Neuronal stem cell (in vitro differentiated cells): ENCODE data around the gene CTPS1. TPM values are rescaled to one million over a fixed set of nuclear protein-coding genes. Genes with fewer than 3 reads are reported as not detected.

Experiments used
- DNase-seq: peaks from one replicate; pipeline ENCODE4 v3.0.0-alpha.2; 2013; ENCODE audit warnings: low spot score
- H2AFZ ChIP-seq: one replicate; pipeline ENCODE4 v1.6.1; 2013; ENCODE audit warnings: mild to moderate bottlenecking, low read length, inconsistent platforms
- H2AK5ac ChIP-seq: 2 replicates; pipeline ENCODE4 v1.6.1; 2013; ENCODE audit warnings: low read depth, mild to moderate bottlenecking, inconsistent platforms, low read length, moderate library complexity, mixed read lengths
- H2BK120ac ChIP-seq: 2 replicates; pipeline ENCODE4 v1.6.1; 2013; ENCODE audit warnings: low read depth, mild to moderate bottlenecking, inconsistent platforms, low read length, moderate library complexity, mixed read lengths
- H2BK12ac ChIP-seq: one replicate; pipeline ENCODE4 v1.6.1; 2013; ENCODE audit warnings: low read length, inconsistent platforms
- H2BK15ac ChIP-seq: 2 replicates; pipeline ENCODE4 v1.6.1; 2013; ENCODE audit warnings: mild to moderate bottlenecking, low read length, inconsistent platforms, mixed read lengths
- H2BK5ac ChIP-seq: one replicate; pipeline ENCODE4 v1.6.1; 2013; ENCODE audit warnings: inconsistent platforms, mild to moderate bottlenecking, low read length, moderate library complexity
- H3K14ac ChIP-seq: one replicate; pipeline ENCODE4 v1.6.1; 2013; ENCODE audit warnings: low read length, inconsistent platforms
- H3K18ac ChIP-seq: 2 replicates; pipeline ENCODE4 v1.6.1; 2013; ENCODE audit warnings: low read length, inconsistent platforms
- H3K23ac ChIP-seq: 2 replicates; pipeline ENCODE4 v1.6.1; 2013; ENCODE audit warnings: low read depth, mild to moderate bottlenecking, mixed read lengths, low read length, inconsistent platforms; ENCODE audit not compliant: poor library complexity
- H3K27ac ChIP-seq: replicated peaks from 3 replicates; pipeline ENCODE4 v1.5.1; 2013; ENCODE audit warnings: low read length, inconsistent platforms
- H3K27me3 ChIP-seq, 3 experiments: 2 replicates each; pipeline ENCODE4 v1.6.1; 2013; ENCODE audit warnings: low read length in 3 of 3, mild to moderate bottlenecking in 2 of 3, inconsistent platforms in 1 of 3, low read depth in 1 of 3, mixed read lengths in 1 of 3, moderate library complexity in 1 of 3; ENCODE audit not compliant: control insufficient read depth in 3 of 3, insufficient read depth in 3 of 3
- H3K36me3 ChIP-seq, 2 donors: replicated peaks in 1 of 2; 2 replicates each; pipeline ENCODE4 v1.6.1; 2013; ENCODE audit warnings: low read length in 2 of 2; ENCODE audit not compliant: control insufficient read depth in 2 of 2, insufficient read depth in 2 of 2
- H3K4ac ChIP-seq: 2 replicates; pipeline ENCODE4 v1.6.1; 2013; ENCODE audit warnings: inconsistent platforms, mild to moderate bottlenecking, low read length, moderate library complexity
- H3K4me1 ChIP-seq, 2 donors: 1 replicate in 1 of 2; 2 replicates in 1 of 2; pipeline ENCODE4 v1.6.1; 2013; ENCODE audit warnings: low read length in 2 of 2, low read depth in 1 of 2; ENCODE audit not compliant: control insufficient read depth in 2 of 2, insufficient read depth in 1 of 2
- H3K4me2 ChIP-seq: one replicate; pipeline ENCODE4 v1.6.1; 2013; ENCODE audit warnings: mild to moderate bottlenecking, low read length, inconsistent platforms; ENCODE audit not compliant: insufficient read depth, poor library complexity, severe bottlenecking
- H3K4me3 ChIP-seq, 2 donors: 2 replicates each; pipeline ENCODE4 v1.5.1; 2013; ENCODE audit warnings: low read length in 2 of 2, mild to moderate bottlenecking in 2 of 2, inconsistent platforms in 1 of 2, moderate library complexity in 1 of 2
- H3K79me1 ChIP-seq: one replicate; pipeline ENCODE4 v1.6.1; 2013; ENCODE audit warnings: low read depth, mild to moderate bottlenecking, inconsistent platforms, low read length, moderate library complexity
- H3K9ac ChIP-seq: one replicate; pipeline ENCODE4 v1.6.1; 2013; ENCODE audit warnings: mild to moderate bottlenecking, low read depth, low read length, inconsistent platforms; ENCODE audit not compliant: poor library complexity
- H3K9me3 ChIP-seq, 2 donors: replicated peaks in 1 of 2; 2 replicates each; pipeline versions ENCODE3 to v1.6.1; 2013; ENCODE audit warnings: low read length in 2 of 2, mild to moderate bottlenecking in 2 of 2, inconsistent platforms in 1 of 2, low read depth in 1 of 2, mixed read lengths in 1 of 2, moderate library complexity in 1 of 2; ENCODE audit not compliant: control insufficient read depth in 2 of 2, insufficient read depth in 1 of 2
- H4K8ac ChIP-seq: one replicate; pipeline ENCODE4 v1.6.1; 2013; ENCODE audit warnings: low read depth, mild to moderate bottlenecking, inconsistent platforms, low read length, moderate library complexity
- H4K91ac ChIP-seq: one replicate; pipeline ENCODE4 v1.6.1; 2013; ENCODE audit warnings: low read length, low read depth, mild to moderate bottlenecking, inconsistent platforms; ENCODE audit not compliant: poor library complexity
- WGBS, 2 donors: extraction: QIAGEN DNeasy Blood & Tissue Kit; methylation state at CpG; one replicate each; pipeline ENCODE4 v1.1.7; 2013; ENCODE audit warnings: missing lambda C conversion rate in 2 of 2, mixed read lengths in 1 of 2; ENCODE audit not compliant: insufficient read length in 2 of 2, insufficient replicate concordance in 1 of 2; ENCODE audit errors: extremely low coverage in 2 of 2; 5-methylcytosine and 5-hydroxymethylcytosine counted together
- polyA plus RNA-seq, 2 experiments: library from polyadenylated mRNA; stranded (reverse); fragments of 200-250 nt; gene quantifications; one replicate each; pipeline ENCODE4 v1.2.3, GENCODE V29; 2013

Gene CTPS1
- polyA plus RNA-seq (2013, experiment 1 of 2): 53.2 TPM
- polyA plus RNA-seq (2013, experiment 2 of 2): 53.4 TPM

- peak within 1 kb of the TSS; percentile 39 for H3K14ac ChIP-seq
These were observed at the start of gene CTPS1 for GRCh38 chr1:40979241-40980067. CTPS1 (plus strand) TSS chr1:40979696; CDS start chr1:40983291, 3,595 bp downstream.

GRCh38 chr1:40930174-40930964, 49.1 kb upstream of the CTPS1 start:
- Histone ChIP-seq H4K91ac (no peak overlapping the region), H3K18ac (no peak overlapping the region), H3K14ac (no peak overlapping the region), H2BK15ac (no peak overlapping the region), H3K4me3 (no peak overlapping the region), H3K4me2 (no peak overlapping the region), H4K8ac (no peak overlapping the region), H3K36me3 (no peaks in the 10 kb centered on the region), H2BK120ac (no peak overlapping the region), H2BK12ac (no peak overlapping the region), H3K4ac (no peak overlapping the region), H2AK5ac (no peak overlapping the region), H3K27me3 (peaks cover 0 to 1% (median 0%) of the 10 kb centered on the region in 3 experiments), H3K4me1 (peaks cover 0 to 5% of the 10 kb centered on the region in 2 donors), H3K23ac (no peak overlapping the region), H3K27ac (no peak overlapping the region), H2BK5ac (no peak overlapping the region), H2AFZ (no peak overlapping the region), H3K9me3 (no peaks in the 10 kb centered on the region), H3K9ac (no peak overlapping the region), H3K79me1 (no peaks in the 10 kb centered on the region)
- WGBS, 2 donors: no CpG with 5 or more reads among the region's 8 CpGs
- no peak for DNase-seq

More at GRCh38 chr1:40979241-40980067, at the start of gene CTPS1:
- H2BK5ac ChIP-seq: peak within 1 kb of the TSS; percentile 79
- H2BK120ac ChIP-seq: peak within 1 kb of the TSS; percentile 92
- H3K79me1 ChIP-seq: peaks cover 3% of the 10 kb centered on the region
- no peak within 1 kb of the TSS for H4K91ac ChIP-seq
- peak within 1 kb of the TSS; percentile 95 for H3K9ac ChIP-seq
- peak within 1 kb of the TSS; percentile 97 for H3K18ac ChIP-seq
- H3K36me3 ChIP-seq: peaks cover 5 to 34% of the 10 kb centered on the region in 2 donors
- peak within 1 kb of the TSS; percentile 93 for H2AFZ ChIP-seq
- DNase-seq: peak; percentile 93
- WGBS, 2 donors: no CpG with 5 or more reads among the region's 96 CpGs
- peak within 1 kb of the TSS; percentile 97 for H3K27ac ChIP-seq
- H2BK12ac ChIP-seq: no peak within 1 kb of the TSS
- H3K9me3 ChIP-seq: no peaks in the 10 kb centered on the region
- H2AK5ac ChIP-seq: peak within 1 kb of the TSS; percentile 38
- no peak within 1 kb of the TSS for H4K8ac ChIP-seq
- peak within 1 kb of the TSS; percentile 60 to 91 for H3K4me3 ChIP-seq
- peaks cover 6 to 12% of the 10 kb centered on the region in 2 donors for H3K4me1 ChIP-seq
- H3K4me2 ChIP-seq: peak within 1 kb of the TSS; percentile 84
- peak within 1 kb of the TSS; percentile 63 for H2BK15ac ChIP-seq
- H3K4ac ChIP-seq: no peak within 1 kb of the TSS
- H3K27me3 ChIP-seq: no peaks in the 10 kb centered on the region
- H3K23ac ChIP-seq: peak within 1 kb of the TSS; percentile 90

GRCh38 chr1:40931601-40932000, 47.9 kb upstream of the CTPS1 start:
- Histone ChIP-seq H2BK5ac (no peak overlapping the region), H3K4me2 (no peak overlapping the region), H2BK120ac (no peak overlapping the region), H3K4ac (no peak overlapping the region), H3K9ac (no peak overlapping the region), H2AK5ac (no peak overlapping the region), H3K4me3 (no peak overlapping the region), H4K91ac (no peak overlapping the region), H2BK12ac (no peak overlapping the region), H3K4me1 (peaks cover 0 to 2% of the 10 kb centered on the region in 2 donors), H4K8ac (no peak overlapping the region), H3K27ac (no peak overlapping the region), H3K9me3 (no peaks in the 10 kb centered on the region), H3K27me3 (peaks cover 0 to 2% (median 0%) of the 10 kb centered on the region in 3 experiments), H3K36me3 (no peaks in the 10 kb centered on the region), H3K18ac (no peak overlapping the region), H3K14ac (no peak overlapping the region), H2AFZ (no peak overlapping the region), H3K79me1 (no peaks in the 10 kb centered on the region), H3K23ac (no peak overlapping the region), H2BK15ac (no peak overlapping the region)
- no CpG with 5 or more reads among the region's 5 CpGs for WGBS, 2 donors
- no peak for DNase-seq

GRCh38 chr1:40932006-40932405, 47.5 kb upstream of the CTPS1 start:
- no peak for DNase-seq
- no peak overlapping the region for H2BK12ac ChIP-seq
- no peak overlapping the region for H3K23ac ChIP-seq

More at GRCh38 chr1:40932006-40932405, 47.5 kb upstream of the CTPS1 start:
- no peak overlapping the region for H2BK5ac ChIP-seq
- H3K27me3 ChIP-seq: peaks cover 0 to 2% (median 0%) of the 10 kb centered on the region in 3 experiments
- H3K4me1 ChIP-seq: peaks cover 0 to 2% of the 10 kb centered on the region in 2 donors
- no peak overlapping the region for H2BK120ac ChIP-seq
- H3K18ac ChIP-seq: no peak overlapping the region
- H3K14ac ChIP-seq: no peak overlapping the region
- no CpG with 5 or more reads among the region's 4 CpGs for WGBS, 2 donors
- no peaks in the 10 kb centered on the region for H3K79me1 ChIP-seq
- no peak overlapping the region for H4K91ac ChIP-seq
- H2AFZ ChIP-seq: no peak overlapping the region
- no peak overlapping the region for H3K4me3 ChIP-seq
- H2BK15ac ChIP-seq: no peak overlapping the region
- H3K9me3 ChIP-seq: no peaks in the 10 kb centered on the region
- no peak overlapping the region for H3K27ac ChIP-seq
- no peak overlapping the region for H4K8ac ChIP-seq
- no peak overlapping the region for H3K9ac ChIP-seq
- no peak overlapping the region for H3K4me2 ChIP-seq
- no peak overlapping the region for H3K4ac ChIP-seq
- no peaks in the 10 kb centered on the region for H3K36me3 ChIP-seq
- no peak overlapping the region for H2AK5ac ChIP-seq
